Transverse colon (tissue), 4 donors: ENCODE measurements around the gene NDUFS3. TPM values are rescaled to one million over a fixed set of nuclear protein-coding genes. Genes with fewer than 3 reads are reported as not detected.
A peak's percentile ranks its signal among the peaks of the same experiment; 100 is the strongest.

Experiments
- DNase-seq: peaks from one replicate; pipeline ENCODE4 v3.0.0-alpha.2; 2019
- H3K27ac ChIP-seq, 4 donors: fragments of 200-600 bp; sonication (generic); 2 replicates each; pipeline ENCODE4 v1.5.1; 2016 to 2018; ENCODE audit warnings: inconsistent platforms in 4 of 4
- H3K27me3 ChIP-seq: fragments of 200-600 bp; sonication (generic); 2 replicates; pipeline ENCODE4 v1.5.1; 2017; ENCODE audit warnings: inconsistent platforms
- H3K36me3 ChIP-seq, 4 donors: fragments of 200-600 bp; sonication (generic); 2 replicates each; pipeline ENCODE4 v1.5.1; 2017 to 2019; ENCODE audit warnings: inconsistent platforms in 4 of 4
- H3K4me1 ChIP-seq, 4 donors: fragments of 200-600 bp; sonication (generic); 2 replicates each; pipeline ENCODE4 v1.5.1; 2017 to 2020; ENCODE audit warnings: inconsistent platforms in 4 of 4
- H3K4me3 ChIP-seq, 4 donors: fragments of 200-600 bp; sonication (generic); 1 replicate in 1 of 4; 2 replicates in 3 of 4; pipeline versions ENCODE4 v1.5.1 to v1.6.1; 2017 to 2019; ENCODE audit warnings: inconsistent platforms in 4 of 4
- H3K9me3 ChIP-seq, 2 donors: fragments of 200-600 bp; sonication (generic); 2 replicates each; pipeline ENCODE4 v1.5.1; 2017 to 2019; ENCODE audit warnings: inconsistent platforms in 2 of 2
- EP300 ChIP-seq: sonication (generic); formaldehyde crosslinking; IDR thresholded peaks from one replicate; pipeline ENCODE4 v1.6.1; 2017; ENCODE audit warnings: antibody characterized with exemption, low read depth
- POLR2A ChIP-seq: fragments of 450-650 bp; IDR thresholded peaks from one replicate; pipeline ENCODE4 v1.6.1; 2016; ENCODE audit warnings: antibody characterized with exemption, mild to moderate bottlenecking, moderate library complexity
- POLR2AphosphoS5 ChIP-seq, 3 donors: sonication (generic); formaldehyde crosslinking; IDR thresholded peaks; one replicate each; pipeline ENCODE4 v1.6.1; 2016; ENCODE audit warnings: antibody characterized with exemption in 3 of 3
- WGBS, 2 donors: methylation state at CpG; one replicate each; pipeline ENCODE4 v1.1.5; 2018; ENCODE audit warnings: low coverage in 1 of 2; 5-methylcytosine and 5-hydroxymethylcytosine counted together
- in situ Hi-C, 4 donors: fragments of 200-750 bp; cut with MboI; loops; one replicate each; pipeline versions ENCODE4 v1.15.0 to v1.15.1; 2017; ENCODE audit warnings: low sequenced_read_pairs in 3 of 4, low pct_ligation_motif_present in 1 of 4, low pct_unique_long_range_greater_than_20kb in 1 of 4
- intact Hi-C: fragments of 100-400 bp; cut with DNase I; formaldehyde crosslinking; loops from one replicate; pipeline ENCODE4 v1.15.1; 2023; ENCODE audit warnings: low total_unique reads
- total RNA-seq, 4 donors: library from RNA; depleted of rRNA; stranded (reverse); fragments of >200 nt; gene quantifications; one replicate each; pipeline ENCODE4 v1.1.0, GENCODE V29; 2016
- TF ChIP-seq, protein P1 (sequence below), 5 experiments: fragments of 200-600 bp in 3 of 5; fragments of 450-650 bp in 2 of 5; sonication (generic) in 3 of 5; IDR thresholded peaks; 1 replicate in 2 of 5; 2 replicates in 3 of 5; pipeline ENCODE4 v1.5.1; 2016 to 2017; ENCODE audit warnings: antibody characterized with exemption in 5 of 5, inconsistent platforms in 3 of 5, mild to moderate bottlenecking in 2 of 5, moderate library complexity in 1 of 5

NDUFS3 gene
- total RNA-seq, 4 donors from 2014 or later = 72.6 to 256 (median 213) TPM

DNA sequence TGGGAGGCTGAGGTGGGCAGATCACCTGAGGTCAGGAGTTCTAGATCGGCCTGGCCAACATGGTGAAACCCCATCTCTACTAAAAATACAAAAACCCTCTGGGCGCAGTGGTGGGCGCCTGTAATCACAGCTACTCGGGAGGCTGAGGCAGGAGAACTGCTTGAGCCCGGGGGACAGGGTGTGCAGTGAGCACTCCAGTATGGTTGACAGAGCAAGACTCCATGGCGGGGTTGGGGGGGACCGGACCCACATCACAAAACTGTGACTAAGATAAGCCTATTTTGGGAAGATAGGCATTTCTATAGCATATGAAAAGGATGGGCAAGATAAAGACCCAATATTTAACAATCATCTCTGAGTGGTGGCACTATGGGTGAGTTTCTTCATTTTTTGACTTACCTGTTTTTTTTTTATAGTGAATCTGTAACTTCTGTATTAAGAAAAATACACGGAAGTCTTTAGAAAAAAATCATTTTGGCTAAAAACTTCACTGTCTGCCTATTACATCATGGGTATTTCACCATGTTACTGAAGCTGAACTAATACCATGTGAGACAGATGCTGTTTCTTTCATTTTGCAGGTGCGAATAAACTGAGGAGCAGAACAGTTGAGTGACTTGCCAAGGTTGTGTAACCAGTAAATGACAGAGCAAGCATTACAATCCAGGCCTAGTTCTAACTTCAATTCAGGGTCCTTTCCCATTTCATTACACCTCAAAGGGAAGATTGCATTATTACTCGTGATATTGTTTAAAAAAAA lies 28.4 kb upstream of the NDUFS3 start:
- no peak overlapping the region for H3K4me3 ChIP-seq
- peaks cover 19 to 52% (median 22%) of the 10 kb centered on the region in 4 donors for H3K4me1 ChIP-seq
- intact Hi-C loops = no loop called here
- in situ Hi-C loops = loop anchor here in 1 of 4 donors (25.0 kb wide), 1 partner anchor 88 kb away; no protein-coding TSS in a partner anchor
- no peaks in the 10 kb centered on the region for H3K36me3 ChIP-seq
- no peaks in the 10 kb centered on the region for H3K27me3 ChIP-seq
- no peaks in the 10 kb centered on the region for H3K9me3 ChIP-seq
- no peak for DNase-seq
- WGBS, 2 donors = 80 to 82% methylated on average over 7 to 10 of the region's 10 CpGs
- H3K27ac ChIP-seq = peak overlapping the region in 3 of 4 donors; percentile 94 to 97 (median 95)
- TF ChIP-seq, protein P1, sequence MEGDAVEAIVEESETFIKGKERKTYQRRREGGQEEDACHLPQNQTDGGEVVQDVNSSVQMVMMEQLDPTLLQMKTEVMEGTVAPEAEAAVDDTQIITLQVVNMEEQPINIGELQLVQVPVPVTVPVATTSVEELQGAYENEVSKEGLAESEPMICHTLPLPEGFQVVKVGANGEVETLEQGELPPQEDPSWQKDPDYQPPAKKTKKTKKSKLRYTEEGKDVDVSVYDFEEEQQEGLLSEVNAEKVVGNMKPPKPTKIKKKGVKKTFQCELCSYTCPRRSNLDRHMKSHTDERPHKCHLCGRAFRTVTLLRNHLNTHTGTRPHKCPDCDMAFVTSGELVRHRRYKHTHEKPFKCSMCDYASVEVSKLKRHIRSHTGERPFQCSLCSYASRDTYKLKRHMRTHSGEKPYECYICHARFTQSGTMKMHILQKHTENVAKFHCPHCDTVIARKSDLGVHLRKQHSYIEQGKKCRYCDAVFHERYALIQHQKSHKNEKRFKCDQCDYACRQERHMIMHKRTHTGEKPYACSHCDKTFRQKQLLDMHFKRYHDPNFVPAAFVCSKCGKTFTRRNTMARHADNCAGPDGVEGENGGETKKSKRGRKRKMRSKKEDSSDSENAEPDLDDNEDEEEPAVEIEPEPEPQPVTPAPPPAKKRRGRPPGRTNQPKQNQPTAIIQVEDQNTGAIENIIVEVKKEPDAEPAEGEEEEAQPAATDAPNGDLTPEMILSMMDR (IDR thresholded peaks at IDR 0.05) = no peak
- TF ChIP-seq POLR2AphosphoS5 (IDR thresholded peaks at IDR 0.05) (no peak), POLR2A (no peak), EP300 (no peak)

DNA sequence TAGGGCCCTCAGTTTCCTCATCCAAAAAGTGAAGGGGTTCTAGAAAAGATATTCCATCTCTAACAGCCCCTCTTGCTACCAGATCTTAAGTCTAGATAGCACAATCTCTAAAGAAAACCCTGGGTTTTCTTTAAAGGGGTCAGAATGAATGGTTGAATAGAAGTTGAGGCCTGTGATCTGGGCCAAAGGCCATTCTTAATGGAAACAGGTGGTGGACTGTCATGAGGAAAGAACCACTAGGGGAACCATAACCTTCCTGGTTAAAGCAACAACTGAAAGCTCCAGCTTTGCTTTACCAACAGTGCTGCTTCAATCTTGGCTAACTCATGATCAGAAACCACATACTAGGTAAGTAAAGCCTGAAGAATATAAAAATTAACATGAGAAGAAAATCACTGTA lies 27.8 kb upstream of the NDUFS3 start:
- peak overlapping the region in 2 of 4 donors; percentile 92 to 95 for H3K4me3 ChIP-seq
- TF ChIP-seq, protein P1 (IDR thresholded peaks at IDR 0.05) = peak; percentile 20 to 49 (median 25)
- TF ChIP-seq EP300 = no peak
- peaks cover 19 to 52% (median 22%) of the 10 kb centered on the region in 4 donors for H3K4me1 ChIP-seq
- in situ Hi-C loops = loop anchor here in 1 of 4 donors (25.0 kb wide), 1 partner anchor 89 kb away; no protein-coding TSS in a partner anchor
- H3K36me3 ChIP-seq = no peaks in the 10 kb centered on the region
- H3K27me3 ChIP-seq = no peaks in the 10 kb centered on the region
- peak overlapping the region; percentile 94 to 97 (median 96) for H3K27ac ChIP-seq
- H3K9me3 ChIP-seq = no peaks in the 10 kb centered on the region
- intact Hi-C loops = no loop called here
- no peak for DNase-seq

DNA sequence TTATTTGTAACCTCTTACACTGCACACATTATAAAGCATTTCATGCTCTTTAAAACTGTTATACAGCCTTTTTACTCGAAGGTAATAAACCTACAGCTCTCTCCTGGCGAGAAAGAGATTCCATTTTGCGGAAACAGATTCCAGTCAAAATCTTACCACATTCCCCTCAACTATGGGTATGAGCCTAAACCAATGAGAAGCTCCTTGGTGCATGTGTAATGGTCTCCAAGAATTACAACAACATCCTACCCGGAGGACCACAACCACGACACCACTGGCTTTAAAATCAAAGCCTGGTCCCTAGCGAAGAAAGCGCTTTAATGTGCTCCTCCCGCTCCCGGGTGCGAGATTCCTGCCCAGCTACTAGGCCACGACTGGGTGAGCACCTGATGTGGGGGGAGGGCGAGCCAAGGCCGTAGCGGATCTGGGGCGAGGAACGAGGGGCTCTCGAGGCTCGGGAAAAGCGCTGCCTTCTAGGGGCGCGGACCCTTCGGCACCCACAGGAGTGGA lies 26.8 kb upstream of the NDUFS3 start:
- H3K27ac ChIP-seq = peak overlapping the region; percentile 94 to 97 (median 96)
- in situ Hi-C loops = loop anchor here in 1 of 4 donors (25.0 kb wide), 1 partner anchor 90 kb away; no protein-coding TSS in a partner anchor
- no peaks in the 10 kb centered on the region for H3K9me3 ChIP-seq
- no peaks in the 10 kb centered on the region for H3K36me3 ChIP-seq
- peak overlapping the region; percentile 77 to 95 (median 94) for H3K4me3 ChIP-seq
- intact Hi-C loops = no loop called here
- no peak for DNase-seq
- H3K4me1 ChIP-seq = peaks cover 17 to 54% (median 22%) of the 10 kb centered on the region in 4 donors
- 0 to 1% methylated on average over 1 to 22 of the region's 22 CpGs for WGBS, 2 donors
- no peaks in the 10 kb centered on the region for H3K27me3 ChIP-seq
- TF ChIP-seq POLR2A (no peak), EP300 (no peak)
- TF ChIP-seq, protein P1 (IDR thresholded peaks at IDR 0.05) = no peak

DNA sequence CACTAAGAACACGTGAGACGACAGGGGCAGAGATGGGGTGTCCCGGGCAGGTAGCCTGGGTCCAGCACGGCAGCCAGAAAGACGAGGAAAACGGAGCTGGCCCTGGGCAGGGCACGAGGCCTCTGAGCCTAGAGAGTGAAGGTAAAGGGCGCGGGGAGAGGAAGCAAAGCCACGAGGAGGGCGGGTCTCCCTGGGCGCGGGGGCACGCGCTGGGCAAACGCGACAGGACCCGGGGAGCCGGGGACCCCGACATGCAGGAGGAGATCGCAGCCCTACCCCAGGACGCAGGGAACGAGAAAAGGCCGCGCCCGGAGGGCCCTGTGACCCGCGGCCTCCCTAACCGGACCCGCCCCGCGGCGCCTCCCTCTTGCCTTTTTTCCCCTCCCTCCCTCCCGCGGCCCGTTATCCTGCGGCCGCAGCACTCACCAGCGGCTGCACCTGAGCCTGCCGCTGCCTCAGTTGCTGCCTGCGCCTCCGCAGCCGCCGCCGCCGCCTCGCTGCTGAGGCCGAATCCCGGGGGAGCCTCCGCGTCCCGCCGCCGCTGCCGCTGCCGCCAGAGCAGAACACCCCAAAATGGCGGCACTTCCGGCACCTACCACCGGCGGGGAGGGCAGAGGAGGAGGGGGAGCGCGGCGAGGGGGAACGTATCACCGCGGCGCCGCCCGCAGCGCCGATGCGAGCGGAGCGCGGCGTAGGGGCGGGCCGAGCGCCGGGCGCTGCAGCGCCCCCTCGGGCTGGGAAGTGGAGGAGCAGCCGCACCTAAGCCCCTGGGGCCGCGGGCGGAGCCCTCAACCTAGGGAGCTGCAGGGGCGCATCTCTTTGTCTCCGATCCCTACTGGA lies 26.1 kb upstream of the NDUFS3 start, which contains the start of gene CELF1:
Gene CELF1 (minus strand): TSS at position 567 of the 840 bp plus-strand sequence. CDS start 53,609 bp downstream, outside the sequence.
- Histone ChIP-seq H3K4me1 (peaks cover 11 to 48% (median 22%) of the 10 kb centered on the region in 4 donors), H3K27me3 (no peaks in the 10 kb centered on the region), H3K9me3 (no peaks in the 10 kb centered on the region), H3K36me3 (no peaks in the 10 kb centered on the region), H3K4me3 (peak within 1 kb of the TSS; percentile 77 to 95 (median 94)), H3K27ac (peak within 1 kb of the TSS; percentile 94 to 97 (median 96))
- TF ChIP-seq, protein P1 (IDR thresholded peaks at IDR 0.05) = peak; percentile 68 to 96 (median 85)
- TF ChIP-seq POLR2A (peak; percentile 46), EP300 (no peak), POLR2AphosphoS5 (IDR thresholded peaks at IDR 0.05) (peak; percentile 49 to 90 (median 81))
- in situ Hi-C loops (loop anchor here in 1 of 4 donors (25.0 kb wide), 1 partner anchor 90 kb away; no protein-coding TSS in a partner anchor), intact Hi-C loops (no loop called here)
- WGBS, 2 donors = 0% methylated on average over 65 of the region's 89 CpGs; no CpG with 5 or more reads in 1 of the 2 donors
- DNase-seq = peak; percentile 93
